HG03378 (cell line): Measurements from ENCODE around the gene MOXD1.

Experiments
- ATAC-seq: cut with Tn5 transposase; IDR thresholded peaks from one replicate; pipeline ENCODE4 v1.9.1; 2021; ENCODE audit warnings: mild to moderate bottlenecking, moderate library complexity; ENCODE audit not compliant: unreplicated experiment

Gene MOXD1

DNA sequence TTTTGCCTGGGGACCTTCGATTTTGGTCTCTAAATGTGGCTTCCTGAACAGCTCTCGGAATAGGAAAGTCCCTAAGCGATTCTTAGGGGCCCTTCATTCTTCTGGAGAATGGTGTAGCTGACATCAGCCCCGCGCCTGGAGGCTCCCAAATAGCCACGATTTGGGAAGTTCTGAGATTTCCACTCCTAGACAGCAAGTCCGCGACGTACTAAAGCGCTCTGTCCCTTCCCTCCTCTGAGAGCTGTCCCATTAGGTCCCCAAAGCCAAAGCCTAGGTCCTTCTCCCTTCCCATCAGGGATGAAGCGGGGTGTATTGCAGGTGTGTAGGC, 756 bp downstream of the MOXD1 start:
- no peak for ATAC-seq

DNA sequence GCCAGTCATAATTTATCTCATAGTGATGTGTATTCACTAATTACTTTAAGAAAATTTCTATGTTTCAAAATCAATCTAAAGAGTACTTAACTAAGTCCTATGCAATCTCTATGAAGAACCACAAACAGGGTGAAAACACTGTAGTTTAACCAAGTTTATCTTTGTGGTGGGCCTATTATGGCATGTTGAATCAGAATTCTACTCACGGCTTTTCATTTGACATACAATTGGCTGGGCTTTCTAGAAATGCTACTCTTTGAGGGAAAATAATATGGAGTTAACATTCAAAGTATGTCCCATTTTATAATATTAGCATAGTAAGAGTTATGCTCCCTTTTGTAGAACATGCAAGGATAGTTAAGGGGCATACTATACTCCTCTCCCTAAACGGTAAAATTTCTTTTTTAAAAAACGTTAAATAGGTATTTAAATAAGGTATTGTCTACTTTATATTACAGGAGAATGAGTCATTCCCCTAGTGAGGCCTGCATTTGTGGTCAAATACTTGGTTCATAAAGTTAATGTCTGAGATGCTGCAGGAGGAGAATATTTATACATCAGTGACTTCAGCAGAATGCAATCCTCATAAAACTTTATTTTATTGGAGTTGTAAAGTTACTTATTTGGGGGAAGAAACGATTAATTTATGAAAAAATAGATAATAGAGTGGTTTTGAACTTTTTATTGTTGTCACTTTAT, 1.8 kb downstream of the MOXD1 start:
- no peak for ATAC-seq

DNA sequence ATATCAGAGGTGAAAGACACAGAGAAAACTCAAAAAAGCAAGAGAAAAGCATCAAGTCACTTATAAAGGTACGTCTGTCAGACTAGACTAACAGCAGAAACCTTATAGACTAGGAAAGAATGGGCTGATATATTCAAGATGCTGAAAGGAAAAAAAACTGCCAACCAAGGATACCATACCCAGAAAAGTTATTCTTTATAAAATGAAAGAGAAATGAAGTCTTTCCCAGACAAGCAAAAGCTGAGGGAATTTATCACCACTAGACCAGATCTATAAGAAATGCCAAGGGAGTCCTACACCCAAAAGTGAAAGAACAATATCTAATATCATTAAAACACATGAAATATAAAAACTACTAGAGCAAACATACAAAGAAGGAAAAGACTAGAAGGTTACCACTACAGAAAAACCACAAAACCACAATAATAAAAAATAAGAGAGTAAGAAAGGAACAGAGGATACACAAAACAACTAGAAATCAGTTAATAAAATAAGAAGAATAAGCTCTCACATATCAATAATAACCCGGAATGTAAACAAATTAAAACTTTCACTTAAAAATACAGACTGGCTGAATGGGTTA, 6.2 kb downstream of the MOXD1 start:
- ATAC-seq: no peak

DNA sequence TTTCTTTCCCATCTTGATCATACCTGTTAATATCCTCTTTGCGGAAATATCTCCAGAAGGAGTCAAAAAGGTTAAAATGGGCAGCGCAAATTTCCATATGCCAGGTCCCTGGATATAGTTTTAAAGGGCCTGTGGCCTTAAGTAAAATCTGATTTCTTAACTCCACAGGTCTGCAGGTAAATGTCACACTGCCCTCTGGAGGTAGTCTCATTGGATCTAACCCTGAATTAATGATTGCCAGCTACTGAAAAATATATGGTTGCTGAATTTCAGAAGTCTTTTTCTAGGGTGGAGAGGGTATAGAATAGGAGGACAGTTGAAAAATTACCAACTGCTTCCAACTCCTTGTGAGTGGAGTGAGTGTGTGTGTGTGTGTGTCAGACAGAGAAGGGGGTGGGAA, 8.5 kb downstream of the MOXD1 start:
- no peak for ATAC-seq

DNA sequence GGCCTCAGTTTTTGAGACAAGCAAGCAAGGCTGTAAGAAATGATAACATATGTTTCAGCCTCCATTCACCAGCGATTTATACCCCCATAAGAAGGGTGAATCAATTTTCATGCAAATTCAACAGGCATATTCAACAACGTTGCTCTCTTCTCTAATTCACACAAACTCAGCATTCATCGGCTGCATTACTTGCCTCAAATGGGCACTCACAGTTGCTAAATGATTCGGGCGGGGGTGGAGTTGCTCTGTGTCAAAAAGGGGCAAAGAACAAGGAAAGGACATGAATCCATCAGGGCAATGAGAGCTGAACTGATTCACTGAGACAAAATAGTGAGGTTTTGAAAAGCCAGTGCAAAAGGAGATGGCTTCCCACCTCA, 9.0 kb downstream of the MOXD1 start:
- ATAC-seq: no peak

DNA sequence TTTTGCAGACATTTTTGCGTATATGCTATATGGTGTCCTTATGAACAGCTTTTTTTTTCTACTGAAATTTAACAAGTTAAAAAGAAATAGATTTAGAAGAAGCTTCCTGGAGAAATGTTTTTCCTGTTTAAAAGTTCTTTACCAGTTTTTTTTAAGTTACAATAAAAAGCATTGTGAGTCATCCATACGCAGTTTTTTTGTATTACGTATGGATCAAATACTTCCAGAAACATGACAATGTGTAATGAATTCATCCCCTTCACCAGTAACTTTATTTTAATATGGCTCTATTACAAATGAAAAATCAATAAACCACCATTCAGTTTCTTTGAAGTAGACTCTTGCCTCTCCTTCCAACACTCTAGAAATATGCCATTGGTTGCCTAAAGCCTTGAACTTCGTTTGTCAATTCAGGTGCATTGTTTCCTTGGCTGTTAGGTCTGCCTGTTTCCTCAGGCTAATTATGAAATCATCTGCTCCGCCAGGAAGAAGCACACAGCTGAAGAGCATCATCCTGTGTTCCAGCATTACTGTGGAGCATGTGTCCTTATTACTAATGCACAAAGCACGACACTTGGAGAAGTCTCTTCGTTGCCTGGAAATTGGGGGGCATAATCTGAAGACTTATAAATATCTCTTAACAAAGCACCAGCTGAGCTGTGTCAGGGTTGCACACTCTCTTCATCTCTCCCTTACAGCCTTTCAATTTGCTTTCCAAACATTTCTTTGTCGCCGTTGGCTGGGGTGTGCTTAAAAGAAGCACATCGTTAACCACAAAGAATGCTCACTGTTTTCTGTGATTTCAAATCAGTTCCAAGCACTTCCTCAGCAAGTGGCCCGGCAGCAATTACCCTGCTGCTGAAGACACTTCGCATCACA, 9.6 kb downstream of the MOXD1 start:
- ATAC-seq: no peak

DNA sequence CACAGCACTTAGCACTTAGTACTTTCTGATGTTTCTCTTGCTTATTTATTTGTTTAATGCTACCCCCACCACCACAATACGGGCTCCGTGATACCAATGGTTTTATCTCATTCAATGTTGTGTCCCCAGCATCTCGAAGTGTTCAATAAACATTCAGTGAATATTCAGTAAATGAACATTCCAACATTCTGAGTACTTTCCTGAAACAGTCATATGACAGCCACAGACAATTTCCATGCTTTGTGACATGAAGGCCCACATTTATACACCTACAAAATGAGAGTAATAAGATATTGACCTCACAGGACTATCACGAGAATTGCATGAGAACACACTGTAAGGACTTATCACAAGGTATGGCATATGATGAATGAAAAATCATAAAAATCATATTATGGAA, 10.8 kb downstream of the MOXD1 start:
- no peak for ATAC-seq

DNA sequence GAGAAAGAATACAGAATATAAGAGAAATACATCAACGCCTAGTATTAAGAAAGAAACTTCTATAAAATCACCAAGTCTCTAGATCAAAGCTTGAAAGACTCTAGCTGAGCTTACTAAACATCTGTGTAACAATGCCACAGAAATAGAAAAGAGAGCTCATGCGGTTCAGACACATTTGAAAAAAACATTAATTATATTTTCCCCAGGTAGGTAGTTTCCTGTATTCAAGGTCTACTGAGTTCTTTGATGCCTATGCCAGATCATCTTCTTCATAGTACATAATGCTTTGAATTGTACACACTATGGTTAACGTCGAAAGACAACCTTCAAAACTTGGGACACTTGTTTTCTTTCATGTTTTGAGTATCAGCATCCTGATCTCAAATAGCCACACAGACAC, 11.3 kb downstream of the MOXD1 start:
- no peak for ATAC-seq

DNA sequence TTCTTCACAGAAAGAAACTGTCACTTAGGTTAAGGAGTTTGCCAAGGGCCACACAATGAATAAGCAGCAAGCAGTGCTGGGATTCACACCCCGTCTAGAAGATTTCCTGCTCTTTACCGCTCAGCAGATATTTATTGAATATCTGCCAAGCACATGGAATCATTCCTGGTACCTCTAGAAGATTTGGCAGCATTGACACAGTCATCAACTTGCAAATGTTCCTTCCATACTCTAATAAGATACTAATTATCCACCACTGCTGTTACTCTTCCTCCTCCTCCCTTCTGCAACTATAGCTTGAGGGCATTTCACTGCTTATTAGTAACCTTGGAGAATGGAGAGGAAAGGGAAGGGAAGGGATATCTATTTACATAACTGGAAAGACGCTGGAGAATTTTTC, 13.0 kb downstream of the MOXD1 start:
- ATAC-seq: no peak

DNA sequence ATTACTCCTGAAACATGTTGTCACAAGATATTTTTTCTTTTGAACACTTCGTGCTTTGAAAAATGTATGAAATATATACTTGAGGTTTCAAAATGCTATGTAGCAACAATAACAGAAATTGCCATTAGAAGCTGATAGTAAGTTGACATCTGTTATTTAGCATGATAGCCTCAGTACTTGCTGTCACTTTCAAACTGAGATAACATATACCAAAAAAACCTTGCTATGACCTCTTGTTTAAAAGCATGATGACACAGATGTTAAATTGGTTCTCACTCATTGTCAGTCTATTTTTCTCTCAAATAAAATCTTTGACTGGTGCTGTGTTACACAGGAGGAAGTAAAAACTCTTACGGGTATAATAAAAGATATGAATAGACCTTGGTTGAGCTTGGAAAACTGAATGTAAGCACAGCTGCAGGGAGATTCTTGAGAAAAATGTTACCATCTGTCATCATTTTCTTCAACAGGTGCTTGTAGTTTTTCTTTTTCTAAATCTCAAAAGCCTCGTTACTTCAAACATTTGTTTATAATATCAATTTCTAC, 18.6 kb downstream of the MOXD1 start:
- ATAC-seq: no peak

DNA sequence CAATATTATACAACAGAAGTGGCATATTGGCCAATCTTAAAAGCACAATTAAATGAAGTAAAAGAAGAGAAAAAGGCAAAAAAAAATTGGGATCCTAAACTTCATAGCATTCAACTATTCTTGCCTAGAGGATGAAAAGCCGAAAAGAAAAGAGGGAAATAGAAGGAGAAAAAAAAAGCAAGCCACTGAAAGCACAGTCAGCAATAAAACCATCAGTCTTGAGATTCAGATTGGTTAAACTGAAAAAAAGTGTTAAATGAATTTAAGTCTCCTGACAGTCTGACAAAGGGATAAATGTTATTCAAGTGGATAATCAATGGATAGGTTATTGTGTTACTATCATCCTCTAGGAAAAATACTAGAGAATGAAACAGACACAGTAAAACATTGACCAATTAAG, 19.9 kb downstream of the MOXD1 start:
- no peak for ATAC-seq

DNA sequence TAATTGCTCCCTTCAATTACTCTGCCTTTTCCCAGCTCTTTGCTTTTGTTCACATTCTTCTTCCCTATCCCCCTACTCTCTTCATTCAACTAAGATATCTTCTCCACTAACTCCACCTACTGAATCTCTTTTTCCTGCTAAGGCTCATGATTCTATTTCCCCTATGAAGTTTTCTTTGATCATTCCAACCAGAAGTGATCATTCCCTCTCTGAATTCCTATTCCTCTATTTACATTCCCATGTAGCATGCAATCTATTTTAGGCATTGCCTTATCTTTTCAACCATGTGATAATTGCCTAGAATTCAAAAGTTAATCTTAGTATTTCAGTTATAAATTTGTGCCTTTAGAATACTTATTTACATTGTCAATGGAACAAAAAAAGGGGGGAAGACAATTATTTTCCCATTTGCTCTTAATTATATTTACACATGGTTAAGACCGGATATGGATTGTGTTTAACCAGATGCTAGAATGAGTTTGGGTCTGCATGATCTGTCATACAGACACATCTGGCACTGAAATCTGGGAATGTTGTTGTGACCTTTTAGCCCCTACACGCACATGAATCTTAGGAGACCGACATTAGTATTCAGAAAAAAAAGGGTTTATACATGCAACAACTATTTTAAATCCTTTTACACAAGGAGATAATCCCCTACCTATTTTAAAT, 20.8 kb downstream of the MOXD1 start:
- ATAC-seq: no peak

DNA sequence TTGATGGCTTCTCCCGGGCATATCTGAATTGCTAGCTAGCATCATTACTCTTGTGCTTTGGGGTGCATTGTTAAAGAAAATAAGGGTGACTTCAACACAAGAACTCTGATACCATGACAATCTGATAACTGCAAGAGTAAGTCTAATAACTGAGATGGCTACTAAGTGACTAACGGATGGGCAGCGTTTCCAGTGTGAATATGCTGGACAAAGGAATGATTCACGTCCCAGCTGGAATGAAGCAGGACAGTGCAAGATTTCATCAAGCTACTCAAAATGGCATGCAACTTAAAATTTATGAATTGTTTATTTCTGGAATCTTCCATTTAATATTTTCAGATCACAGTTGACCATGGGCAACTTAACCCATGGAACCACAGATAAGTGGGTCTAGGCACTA, 31.7 kb downstream of the MOXD1 start:
- no peak for ATAC-seq

DNA sequence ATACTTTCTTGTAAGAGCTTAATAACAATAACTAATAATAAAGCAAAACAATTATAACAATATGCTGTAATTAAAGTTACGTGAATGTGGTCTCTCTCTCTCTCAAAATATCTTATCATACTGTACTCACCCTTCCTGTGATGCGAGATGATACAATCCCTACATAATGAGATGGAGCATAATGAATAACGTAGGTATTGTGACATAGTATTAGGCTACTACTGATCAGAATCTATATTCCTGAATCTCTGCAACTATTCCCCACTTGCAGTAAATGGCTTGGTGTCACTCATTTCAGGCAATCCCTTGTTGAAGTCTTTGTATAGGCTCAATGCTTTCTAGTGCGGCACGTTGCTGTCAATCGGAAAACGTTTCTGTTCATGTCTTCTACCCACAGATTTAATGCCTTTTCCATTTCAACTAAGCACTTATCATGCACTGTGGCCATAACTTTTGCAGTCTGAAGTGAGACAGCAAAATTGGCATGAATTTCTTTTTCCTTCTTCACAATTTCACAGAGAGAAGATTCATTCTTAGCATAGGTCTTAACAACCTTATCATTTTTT, 32.3 kb downstream of the MOXD1 start:
- no peak for ATAC-seq

DNA sequence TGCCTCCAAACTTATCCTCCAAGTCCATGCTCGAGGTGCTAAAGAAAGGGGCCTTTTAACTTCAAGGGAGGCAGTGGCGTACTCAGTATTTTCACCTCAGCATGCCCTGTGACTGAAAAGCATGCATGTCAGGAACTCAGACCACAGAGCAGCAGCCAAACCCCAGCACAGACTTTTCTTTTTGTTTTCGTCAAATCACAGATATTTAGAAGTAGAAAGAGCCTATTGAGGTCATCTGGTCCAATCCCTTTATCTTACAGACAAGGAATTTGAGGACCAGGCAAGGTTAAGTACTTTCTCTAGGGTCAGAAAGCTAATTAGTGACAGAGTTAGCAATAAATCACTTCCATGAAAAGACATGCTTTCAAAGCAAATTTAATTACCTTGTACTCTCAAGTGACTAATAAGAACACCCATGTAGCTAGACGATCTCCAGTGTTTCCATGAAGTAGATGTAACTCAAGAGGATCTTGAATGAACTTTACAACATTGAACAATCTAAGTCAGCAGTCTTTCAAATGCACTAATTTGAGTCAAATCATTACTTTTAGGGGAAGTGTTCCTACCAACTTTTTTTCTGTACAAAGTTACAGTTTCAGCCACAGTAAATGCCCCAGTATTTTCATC, 35.9 kb downstream of the MOXD1 start:
- ATAC-seq: peak; percentile 99

DNA sequence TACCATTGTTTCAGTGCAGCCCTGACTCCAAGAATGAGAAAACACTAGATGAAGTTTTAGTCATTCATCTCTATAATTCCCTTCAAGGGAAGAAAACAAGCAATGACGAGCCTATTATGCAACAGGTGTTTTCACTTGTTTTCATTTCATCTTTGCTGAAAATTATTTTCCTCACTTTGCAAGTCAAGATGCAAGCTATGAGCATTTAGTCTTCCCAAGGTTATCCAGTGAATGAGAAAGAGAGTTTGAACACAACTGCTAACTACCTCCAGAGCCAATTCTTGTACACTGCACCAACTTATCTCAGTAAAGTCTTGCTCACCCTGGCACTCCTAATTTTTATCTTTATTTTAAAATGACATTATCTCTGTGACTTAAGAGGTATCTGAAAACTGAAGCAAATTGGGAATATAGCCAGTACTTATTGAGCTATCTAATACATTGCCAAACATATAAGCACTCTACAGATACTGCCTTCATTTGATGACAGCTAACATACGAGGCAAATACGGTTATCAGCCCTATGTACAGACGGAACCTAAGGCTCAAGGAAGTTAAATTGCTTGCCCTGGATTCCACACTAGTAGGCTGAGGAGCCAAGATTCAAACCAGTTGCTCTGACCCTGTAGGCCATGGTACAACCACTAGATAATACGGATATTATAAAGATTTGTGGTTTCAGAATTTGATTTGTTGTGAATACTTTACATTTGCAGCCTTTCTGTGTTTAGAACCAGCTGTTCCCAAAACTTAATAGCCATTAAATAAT, 36.8 kb downstream of the MOXD1 start:
- ATAC-seq: no peak

DNA sequence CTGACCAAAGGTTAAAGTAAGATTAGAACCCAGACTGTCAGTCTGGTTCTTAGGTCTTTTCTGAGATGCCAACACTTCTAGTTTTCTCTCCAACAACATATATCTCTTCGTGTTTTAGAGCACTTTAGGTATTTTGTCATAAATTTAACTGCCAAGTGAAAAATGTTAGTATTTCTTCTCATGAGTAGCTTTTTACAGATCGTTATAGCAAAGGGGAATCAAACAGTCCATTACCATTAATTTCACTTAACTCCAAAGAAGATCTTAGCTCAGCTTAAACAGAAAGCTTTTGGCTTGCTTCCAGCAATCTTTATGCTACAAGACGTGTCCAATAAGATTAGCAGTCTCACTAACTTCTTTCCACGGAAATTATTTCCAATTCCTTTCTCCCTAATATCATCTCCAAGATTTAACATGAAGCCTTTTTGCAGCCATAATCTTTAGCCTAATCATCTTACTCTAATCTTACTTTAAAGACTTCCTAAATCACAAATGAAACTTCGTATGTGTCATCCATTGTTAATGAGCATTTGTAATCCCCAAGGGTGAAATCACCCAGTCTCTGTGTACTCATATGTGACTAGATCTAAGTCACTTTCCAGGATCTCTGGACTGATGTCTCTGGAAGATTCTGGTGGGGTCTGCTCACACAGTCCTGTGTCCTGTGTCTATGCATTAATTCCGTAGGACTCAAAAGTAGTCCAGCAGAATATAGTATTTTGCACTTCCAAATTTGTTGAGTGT, 38.7 kb downstream of the MOXD1 start:
- no peak for ATAC-seq

DNA sequence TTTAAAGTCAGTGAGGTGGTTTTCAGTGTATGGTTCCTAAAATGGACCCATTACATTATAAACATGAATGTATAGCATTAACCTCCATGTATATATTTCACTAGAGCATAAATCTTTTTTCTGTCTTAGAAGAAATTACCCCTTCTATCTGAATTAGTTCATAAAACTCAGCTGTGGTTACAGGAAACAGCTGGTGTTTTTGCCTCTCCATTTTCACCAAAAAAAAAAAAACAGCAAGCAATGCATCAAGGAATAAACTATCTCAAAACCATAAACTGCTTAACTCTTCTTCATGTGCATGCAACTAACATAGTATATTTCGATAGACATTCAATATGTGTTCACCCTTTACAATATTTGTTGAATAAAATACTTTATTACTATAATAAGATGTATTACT, 40.2 kb downstream of the MOXD1 start:
- ATAC-seq: no peak

DNA sequence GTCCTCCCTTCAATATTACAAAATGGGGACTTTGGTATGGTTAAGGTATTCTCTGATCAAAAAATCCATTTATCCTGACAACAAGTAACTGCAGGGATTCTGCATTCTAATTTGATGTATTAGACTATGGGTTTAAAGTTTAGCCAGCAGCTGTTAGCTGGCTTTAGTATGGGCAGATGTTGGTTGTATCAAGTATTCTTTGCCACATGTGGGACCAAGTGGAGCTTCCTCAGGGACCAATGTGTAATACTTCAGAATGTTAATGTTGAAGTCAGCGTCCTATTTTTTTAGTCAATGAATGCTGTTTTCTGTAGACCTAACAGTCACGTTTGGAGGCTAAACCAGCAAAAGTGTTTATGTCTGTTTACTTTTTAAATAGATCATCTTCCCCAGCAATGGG, 41.4 kb downstream of the MOXD1 start:
- ATAC-seq: no peak
